ENCODE measurements around the gene CPLANE1. TPM values are rescaled to one million over a fixed set of nuclear protein-coding genes. Genes with fewer than 3 reads are reported as not detected.

CPLANE1 gene
- total and polyA plus RNA-seq, 2 donors (not counting 3 experiments of a cell fraction or from before 2014, with no cell fraction given): 4.6 to 21.5 TPM

DNA sequence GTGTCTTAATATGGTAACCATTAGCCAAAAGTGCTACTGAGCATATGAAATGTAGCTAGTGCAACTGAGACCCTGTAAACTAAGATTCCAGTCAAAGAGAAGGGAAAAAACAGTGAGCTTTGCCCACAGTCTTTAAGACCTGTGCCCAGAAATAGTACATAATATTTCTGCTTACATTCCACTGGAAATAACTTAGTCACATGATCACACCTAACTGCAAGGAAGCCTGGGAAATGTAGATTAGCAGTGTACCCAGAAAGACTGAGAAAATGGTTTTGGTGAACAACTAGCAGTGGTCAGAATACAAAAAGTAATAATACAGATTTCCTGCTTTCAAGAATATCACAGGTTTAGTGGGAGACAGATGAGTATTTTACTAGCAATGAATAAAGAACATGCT is 2.5 kb upstream of the CPLANE1 start:
- Histone ChIP-seq H3K4me2 (ENCODE audit: insufficient read depth, low read length) (no peak overlapping the region), H3K27ac (ENCODE audit: insufficient read depth, low read depth, low read length) (no peak overlapping the region), H3K36me3 (ENCODE audit: control insufficient read depth in 2 of 2, extremely low read depth in 1 of 2, insufficient read depth in 2 of 2, low read length in 2 of 2) (no peaks in the 10 kb centered on the region), H3K27me3 (ENCODE audit: control insufficient read depth in 2 of 2, insufficient read depth in 2 of 2, low read length in 2 of 2) (no peaks in the 10 kb centered on the region), H3K9me1 (replicated peaks; ENCODE audit: control insufficient read depth, extremely low read depth, insufficient read depth, low read length) (no peaks in the 10 kb centered on the region), H3K9me3 (replicated peaks; ENCODE audit: control insufficient read depth, insufficient read depth, low read length) (no peaks in the 10 kb centered on the region), H3K4me1 (ENCODE audit: control insufficient read depth, extremely low read depth, insufficient read depth, low read length) (peaks cover 6% of the 10 kb centered on the region), H4K20me1 (replicated peaks; ENCODE audit: control insufficient read depth, extremely low read depth, insufficient read depth, low read length) (no peaks in the 10 kb centered on the region), H3K79me2 (ENCODE audit: control insufficient read depth, insufficient read depth, low read length) (no peaks in the 10 kb centered on the region), H3K4me3 (replicated peaks in 1 of 3; ENCODE audit: insufficient read depth in 1 of 3, low read depth in 1 of 3, low read length in 3 of 3) (no peak overlapping the region), H3K9ac (replicated peaks; ENCODE audit: extremely low read depth, insufficient read depth, low read length) (no peak overlapping the region), H2AFZ (ENCODE audit: low read depth, low read length) (no peak overlapping the region)
- DNase-seq (ENCODE audit: low read depth, low spot score): no peak
- no peak for FAIRE-seq
- TF ChIP-seq POLR2AphosphoS5 (IDR thresholded peaks at IDR 0.05; ENCODE audit: insufficient read depth, low read depth, low read length) (no peak), GATA2 (IDR thresholded peaks at IDR 0.05; ENCODE audit: insufficient read depth, insufficient read length, low read depth, low read length) (no peak), EZH2 (IDR thresholded peaks at IDR 0.05; ENCODE audit: borderline replicate concordance, low read depth, low read length, severe bottlenecking) (no peak), JUN (IDR thresholded peaks at IDR 0.05; ENCODE audit: borderline replicate concordance, insufficient read depth, insufficient read length, low read depth) (no peak), POLR2A (IDR thresholded peaks at IDR 0.05; ENCODE audit: low read depth, low read length) (no peak), FOS (IDR thresholded peaks at IDR 0.05; ENCODE audit: borderline replicate concordance, insufficient read depth, low read length) (no peak), MYC (IDR thresholded peaks at IDR 0.05; ENCODE audit: low read depth, low read length) (no peak)
- TF ChIP-seq, protein P1, sequence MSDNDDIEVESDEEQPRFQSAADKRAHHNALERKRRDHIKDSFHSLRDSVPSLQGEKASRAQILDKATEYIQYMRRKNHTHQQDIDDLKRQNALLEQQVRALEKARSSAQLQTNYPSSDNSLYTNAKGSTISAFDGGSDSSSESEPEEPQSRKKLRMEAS (IDR thresholded peaks at IDR 0.05; ENCODE audit: insufficient read depth, insufficient read length): no peak
- TF ChIP-seq, protein P2, sequence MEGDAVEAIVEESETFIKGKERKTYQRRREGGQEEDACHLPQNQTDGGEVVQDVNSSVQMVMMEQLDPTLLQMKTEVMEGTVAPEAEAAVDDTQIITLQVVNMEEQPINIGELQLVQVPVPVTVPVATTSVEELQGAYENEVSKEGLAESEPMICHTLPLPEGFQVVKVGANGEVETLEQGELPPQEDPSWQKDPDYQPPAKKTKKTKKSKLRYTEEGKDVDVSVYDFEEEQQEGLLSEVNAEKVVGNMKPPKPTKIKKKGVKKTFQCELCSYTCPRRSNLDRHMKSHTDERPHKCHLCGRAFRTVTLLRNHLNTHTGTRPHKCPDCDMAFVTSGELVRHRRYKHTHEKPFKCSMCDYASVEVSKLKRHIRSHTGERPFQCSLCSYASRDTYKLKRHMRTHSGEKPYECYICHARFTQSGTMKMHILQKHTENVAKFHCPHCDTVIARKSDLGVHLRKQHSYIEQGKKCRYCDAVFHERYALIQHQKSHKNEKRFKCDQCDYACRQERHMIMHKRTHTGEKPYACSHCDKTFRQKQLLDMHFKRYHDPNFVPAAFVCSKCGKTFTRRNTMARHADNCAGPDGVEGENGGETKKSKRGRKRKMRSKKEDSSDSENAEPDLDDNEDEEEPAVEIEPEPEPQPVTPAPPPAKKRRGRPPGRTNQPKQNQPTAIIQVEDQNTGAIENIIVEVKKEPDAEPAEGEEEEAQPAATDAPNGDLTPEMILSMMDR (IDR thresholded peaks at IDR 0.05; ENCODE audit: extremely low read depth in 1 of 2, insufficient read depth in 1 of 2, low read depth in 1 of 2, low read length in 2 of 2): no peak
- CTCF ChIA-PET: no interaction called here
- POLR2A ChIA-PET: no interaction called here
- BruUV-seq (replicated peaks): no TSS peak
- dilution Hi-C loops (cut with MboI; ENCODE audit: extremely low pct_ligation_motif_present, low sequenced_read_pairs): no loop called here
- intact Hi-C loops (cut with micrococcal nuclease): no loop called here
